ENCODE measurements around the gene CHPF2. TPM values are rescaled to one million over a fixed set of nuclear protein-coding genes. Genes with fewer than 3 reads are reported as not detected.

The CHPF2 gene
- total RNA-seq, 4 donors from 2014 or later: 22.3 to 44.9 (median 34.0) TPM

- no peak for TF ChIP-seq CTCF (IDR thresholded peaks at IDR 0.05)
- ATAC-seq (ENCODE audit: low FRiP score): no peak
- no peak for DNase-seq (ENCODE audit: low spot score)
Observed at GRCh38 chr7:151279868-151280267, 47.6 kb downstream of the CHPF2 start.

GRCh38 chr7:151280388-151281019 is 48.2 kb downstream of the CHPF2 start:
- ATAC-seq (ENCODE audit: low FRiP score) (no peak), DNase-seq (ENCODE audit: low spot score) (no peak)
- no peak for TF ChIP-seq CTCF (IDR thresholded peaks at IDR 0.05)

- ATAC-seq (ENCODE audit: low FRiP score) (no peak), DNase-seq (ENCODE audit: low spot score) (no peak)
- TF ChIP-seq CTCF (IDR thresholded peaks at IDR 0.05): no peak
Observed at GRCh38 chr7:151281686-151282085, 49.4 kb downstream of the CHPF2 start.

GRCh38 chr7:151282111-151282510 is 49.8 kb downstream of the CHPF2 start:
- no peak for TF ChIP-seq CTCF (IDR thresholded peaks at IDR 0.05)
- DNase-seq (ENCODE audit: low spot score) (no peak), ATAC-seq (ENCODE audit: low FRiP score) (no peak)

GRCh38 chr7:151283302-151283701 is 51.0 kb downstream of the CHPF2 start:
- TF ChIP-seq CTCF (IDR thresholded peaks at IDR 0.05): no peak
- ATAC-seq (ENCODE audit: low FRiP score): no peak

GRCh38 chr7:151286148-151286547 is 53.9 kb downstream of the CHPF2 start:
- DNase-seq (ENCODE audit: low spot score): no peak
- no peak for ATAC-seq (ENCODE audit: low FRiP score)
- TF ChIP-seq CTCF (IDR thresholded peaks at IDR 0.05): no peak

More at GRCh38 chr7:151283302-151283701, 51.0 kb downstream of the CHPF2 start:
- no peak for DNase-seq (ENCODE audit: low spot score)

Other genes with a start within 250 kb of the CHPF2 start
- gene NOS3, start 241.5 kb upstream of the CHPF2 start, total RNA-seq: 10 to 100 TPM; 11.2 to 75.3 (median 25.2) TPM
- under 1 TPM in 1 of 4 donors, not detected in 3; 0.46 TPM for gene ATG9B, start 208.0 kb upstream of the CHPF2 start, total RNA-seq
- 10 to 100 TPM; 25.5 to 39.4 (median 31.6) TPM for gene ABCB8, start 204.0 kb upstream of the CHPF2 start, total RNA-seq
- gene ASIC3, start 184.0 kb upstream of the CHPF2 start, total RNA-seq: 1 to 10 TPM; 1.6 to 3.2 (median 2.3) TPM
- 10 to 100 TPM in 1 of 4 donors, 1 to 10 TPM in 3; 6.1 to 10.4 (median 7.9) TPM for gene CDK5, start 174.6 kb upstream of the CHPF2 start, total RNA-seq
- 100 to 1,000 TPM; 115 to 126 (median 118) TPM for gene SLC4A2, start 172.9 kb upstream of the CHPF2 start, total RNA-seq
- 10 to 100 TPM; 44.0 to 67.6 (median 51.6) TPM for gene FASTK, start 151.7 kb upstream of the CHPF2 start, total RNA-seq
- gene TMUB1, start 149.0 kb upstream of the CHPF2 start, total RNA-seq: 10 to 100 TPM; 23.5 to 38.5 (median 26.9) TPM
- 10 to 100 TPM; 34.6 to 53.0 (median 47.9) TPM for gene AGAP3, start 146.0 kb upstream of the CHPF2 start, total RNA-seq
- gene GBX1, start 64.8 kb upstream of the CHPF2 start, total RNA-seq: not detected
- not detected for gene ASB10, start 45.2 kb upstream of the CHPF2 start, total RNA-seq
- gene H2BK1, start 22.0 kb upstream of the CHPF2 start, total RNA-seq: not detected
- gene ABCF2, start 5.3 kb upstream of the CHPF2 start, total RNA-seq: 10 to 100 TPM; 28.5 to 93.4 (median 44.7) TPM
- gene SMARCD3, start 16.2 kb downstream of the CHPF2 start, total RNA-seq: 10 to 100 TPM; 19.7 to 57.5 (median 31.2) TPM
- 10 to 100 TPM; 48.6 to 76.4 (median 56.0) TPM for gene NUB1, start 109.3 kb downstream of the CHPF2 start, total RNA-seq
- 10 to 100 TPM; 17.2 to 41.5 (median 22.1) TPM for gene WDR86, start 177.6 kb downstream of the CHPF2 start, total RNA-seq
- 1 to 10 TPM in 1 of 4 donors, not detected in 3; 1.0 TPM for gene CRYGN, start 207.7 kb downstream of the CHPF2 start, total RNA-seq